Measurements from ENCODE around the gene ARFGEF3.

ARFGEF3 gene

GRCh38 chr6:138374230-138374629 lies 212.5 kb downstream of the ARFGEF3 start:
- DNase-seq: no peak

GRCh38 chr6:138374815-138375214 lies 213.1 kb downstream of the ARFGEF3 start:
- no peak for DNase-seq

DNA sequence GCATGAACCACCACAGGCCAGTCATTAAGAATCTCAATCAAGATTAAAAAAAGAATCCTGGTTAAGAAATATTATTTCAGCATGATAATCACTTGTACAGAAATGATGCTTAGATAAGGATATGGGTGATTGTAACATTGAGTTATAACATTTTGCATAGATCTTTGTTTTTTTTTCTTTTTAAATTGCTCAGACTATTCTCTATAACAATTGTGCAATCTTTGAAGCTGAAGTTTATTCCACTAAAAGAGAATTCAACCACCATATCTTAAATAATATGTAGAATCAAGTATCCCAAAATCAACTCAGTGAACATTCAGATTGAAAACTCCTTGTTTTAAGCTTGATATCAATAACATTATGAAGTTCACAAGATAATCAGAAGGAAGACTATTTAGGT lies 215.3 kb downstream of the ARFGEF3 start:
- no peak for DNase-seq

DNA sequence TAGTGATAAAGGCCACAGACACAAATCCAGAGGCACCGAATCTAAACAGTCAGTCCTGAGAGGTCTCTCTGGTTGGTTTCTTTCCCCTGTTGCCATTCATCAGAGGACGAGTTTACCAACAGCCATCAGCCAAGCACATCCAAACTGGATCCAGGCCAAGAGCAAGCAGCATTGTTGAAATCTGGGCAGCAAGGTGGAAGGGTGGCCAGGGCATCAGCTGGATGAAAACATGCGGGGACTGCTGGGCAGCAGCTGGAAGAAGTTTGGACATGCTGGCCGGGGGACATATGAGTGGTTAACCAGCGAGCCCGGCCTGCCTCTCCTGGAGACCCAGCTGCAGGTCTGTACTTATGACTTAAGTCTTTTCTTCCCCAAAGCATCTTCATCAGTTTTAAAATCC lies 216.1 kb downstream of the ARFGEF3 start, which contains the start of gene SMIM28:
Gene SMIM28 (plus strand): TSS at position 62 of the 400 bp plus-strand sequence. CDS start 168 bp downstream, at position 230.
- no peak for DNase-seq

DNA sequence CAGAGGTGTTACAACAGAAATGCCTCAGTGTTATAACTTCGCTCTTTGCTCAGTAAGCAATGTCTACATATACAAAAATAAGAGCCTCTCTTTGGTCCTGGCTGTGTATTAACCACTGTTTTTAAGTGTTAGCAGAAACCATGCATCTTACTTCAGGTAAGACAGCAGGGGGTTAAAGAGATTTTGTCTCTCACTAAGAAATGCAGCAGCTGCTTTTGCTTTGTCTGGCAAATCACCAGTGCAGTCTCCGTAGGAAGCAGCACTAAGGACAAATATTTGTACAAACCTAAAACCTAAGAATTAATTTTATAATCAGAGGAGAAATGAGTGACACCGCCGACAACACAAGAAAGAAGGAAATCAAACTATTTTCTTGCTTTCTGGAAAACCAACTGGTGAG lies 216.7 kb downstream of the ARFGEF3 start:
- DNase-seq: no peak

GRCh38 chr6:138382498-138383265 lies 220.9 kb downstream of the ARFGEF3 start:
- no peak for DNase-seq

GRCh38 chr6:138383776-138384175 lies 222.0 kb downstream of the ARFGEF3 start:
- DNase-seq: no peak

DNA sequence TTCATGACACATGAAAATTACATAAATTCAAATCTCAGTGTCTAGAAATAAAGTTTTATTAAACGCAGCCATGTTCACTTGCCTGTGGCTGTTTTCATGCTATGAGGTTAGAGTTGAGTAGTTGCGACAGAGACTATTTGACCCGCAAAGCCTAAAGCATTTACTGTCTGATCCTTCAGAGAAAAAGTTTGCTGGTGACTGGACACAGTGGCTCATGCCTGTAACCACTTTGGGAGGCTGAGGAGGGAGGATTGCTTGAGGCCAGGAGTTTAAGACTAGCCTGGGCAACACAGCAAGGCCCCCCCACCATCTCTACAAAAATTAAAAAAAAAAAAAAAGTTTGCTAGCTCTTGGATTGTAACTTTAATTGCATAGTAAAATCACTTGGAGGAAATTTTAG lies 225.2 kb downstream of the ARFGEF3 start:
- DNase-seq: no peak

DNA sequence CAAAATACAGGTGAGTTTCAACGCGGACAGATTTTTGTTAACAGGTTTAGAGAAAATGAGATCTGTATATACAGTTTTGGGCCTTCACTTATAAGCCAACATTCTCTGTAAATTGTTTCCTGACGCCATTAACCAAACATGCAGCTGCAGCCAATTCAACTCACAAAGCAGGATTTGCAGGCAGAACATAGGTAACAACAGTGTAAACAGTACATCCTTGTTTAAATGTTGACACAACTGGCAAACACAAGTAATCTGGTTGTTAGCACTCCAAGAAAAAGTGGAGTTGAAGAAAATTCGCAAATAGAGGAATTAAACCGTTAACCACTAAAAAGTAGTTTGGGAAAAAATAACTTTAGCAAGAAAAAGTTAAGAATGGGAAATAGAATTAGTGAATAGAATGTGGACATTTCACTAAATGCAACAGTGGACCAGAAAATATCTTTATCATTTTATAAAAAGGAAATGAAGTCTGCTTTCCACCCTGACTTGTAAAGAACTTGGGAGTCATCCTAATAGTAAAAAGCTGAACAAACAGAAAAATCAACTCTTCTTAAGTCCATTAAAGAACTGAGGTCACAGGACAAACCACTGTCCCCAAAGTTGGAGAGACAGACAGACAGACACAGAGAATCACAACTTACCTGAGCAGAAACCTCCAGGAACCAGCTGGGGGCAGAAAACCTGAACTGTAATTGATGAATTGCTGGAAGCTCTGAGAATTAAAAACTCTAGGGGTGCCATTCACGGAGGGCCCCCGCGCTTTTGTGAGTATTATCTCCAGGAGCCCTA lies 226.0 kb downstream of the ARFGEF3 start:
- DNase-seq: no peak

GRCh38 chr6:138389551-138389950 lies 227.8 kb downstream of the ARFGEF3 start:
- no peak for DNase-seq

Data from stimulated activated CD4-positive, alpha-beta T cell treated with anti-CD3 and anti-CD28 coated beads, Interleukin-4, amount 100 ng/mL, for 24 hours (primary cell).